Measurements from ENCODE around the gene TRIM13. TPM values are rescaled to one million over a fixed set of nuclear protein-coding genes. Genes with fewer than 3 reads are reported as not detected.

Gene TRIM13
- total RNA-seq, 1 donor from 2014 or later = 57.1 TPM

- H3K4me1 Mint-ChIP-seq = no peaks in the 10 kb centered on the region
- DNase-seq (ENCODE audit: low read depth, low spot score) = no peak
- H3K36me3 Mint-ChIP-seq (ENCODE audit: low read depth) = peaks cover 5% of the 10 kb centered on the region
- no peak overlapping the region for H3K27ac Mint-ChIP-seq (ENCODE audit: unreplicated experiment)
- no peak overlapping the region for H3K4me3 Mint-ChIP-seq
- no peaks in the 10 kb centered on the region for H3K9me3 Mint-ChIP-seq
- no peak for TF ChIP-seq CTCF (conservative IDR thresholded peaks at IDR 0.05)
- no peaks in the 10 kb centered on the region for H3K27me3 Mint-ChIP-seq (ENCODE audit: low read depth)
Measured at GRCh38 chr13:50026788-50027473, 30.1 kb downstream of the TRIM13 start.

- no peaks in the 10 kb centered on the region for H3K9me3 Mint-ChIP-seq
- no peak for DNase-seq (ENCODE audit: low read depth, low spot score)
- H3K27ac Mint-ChIP-seq (ENCODE audit: unreplicated experiment) = no peak overlapping the region
- no peak overlapping the region for H3K4me3 Mint-ChIP-seq
- H3K36me3 Mint-ChIP-seq (ENCODE audit: low read depth) = peaks cover 3% of the 10 kb centered on the region
- no peak for TF ChIP-seq CTCF (conservative IDR thresholded peaks at IDR 0.05)
- H3K27me3 Mint-ChIP-seq (ENCODE audit: low read depth) = no peaks in the 10 kb centered on the region
- H3K4me1 Mint-ChIP-seq = peaks cover 3% of the 10 kb centered on the region
Measured at GRCh38 chr13:50030315-50030714, 33.5 kb downstream of the TRIM13 start.

- Mint-ChIP-seq H3K4me3 (no peak overlapping the region), H3K27ac (ENCODE audit: unreplicated experiment) (no peak overlapping the region), H3K4me1 (peaks cover 3% of the 10 kb centered on the region), H3K36me3 (ENCODE audit: low read depth) (no peaks in the 10 kb centered on the region), H3K27me3 (ENCODE audit: low read depth) (no peaks in the 10 kb centered on the region), H3K9me3 (no peaks in the 10 kb centered on the region)
- TF ChIP-seq CTCF (conservative IDR thresholded peaks at IDR 0.05) = no peak
- no peak for DNase-seq (ENCODE audit: low read depth, low spot score)
Measured at GRCh38 chr13:50033725-50034124, 36.9 kb downstream of the TRIM13 start.

GRCh38 chr13:50037788-50038187, 40.9 kb downstream of the TRIM13 start:
- H3K9me3 Mint-ChIP-seq = no peaks in the 10 kb centered on the region
- no peak for DNase-seq (ENCODE audit: low read depth, low spot score)
- H3K4me3 Mint-ChIP-seq = no peak overlapping the region
- H3K27me3 Mint-ChIP-seq (ENCODE audit: low read depth) = no peaks in the 10 kb centered on the region
- H3K4me1 Mint-ChIP-seq = peaks cover 3% of the 10 kb centered on the region
- no peak for TF ChIP-seq CTCF (conservative IDR thresholded peaks at IDR 0.05)
- no peak overlapping the region for H3K27ac Mint-ChIP-seq (ENCODE audit: unreplicated experiment)
- no peaks in the 10 kb centered on the region for H3K36me3 Mint-ChIP-seq (ENCODE audit: low read depth)

GRCh38 chr13:50038266-50038665, 41.4 kb downstream of the TRIM13 start:
- Mint-ChIP-seq H3K9me3 (no peaks in the 10 kb centered on the region), H3K4me1 (peaks cover 2% of the 10 kb centered on the region), H3K4me3 (no peak overlapping the region), H3K36me3 (ENCODE audit: low read depth) (peaks cover 3% of the 10 kb centered on the region), H3K27ac (ENCODE audit: unreplicated experiment) (no peak overlapping the region), H3K27me3 (ENCODE audit: low read depth) (no peaks in the 10 kb centered on the region)
- TF ChIP-seq CTCF (conservative IDR thresholded peaks at IDR 0.05) = no peak
- no peak for DNase-seq (ENCODE audit: low read depth, low spot score)

Data from neural crest cell (in vitro differentiated cells).